ENCODE measurements around the gene PUM2. TPM values are rescaled to one million over a fixed set of nuclear protein-coding genes. Genes with fewer than 3 reads are reported as not detected.
"Not testable (repeated sequence)": the region's sequence is repeated elsewhere in the genome, so short reads cannot be mapped to it uniquely, and the experiment has no call there.

The PUM2 gene, protein sequence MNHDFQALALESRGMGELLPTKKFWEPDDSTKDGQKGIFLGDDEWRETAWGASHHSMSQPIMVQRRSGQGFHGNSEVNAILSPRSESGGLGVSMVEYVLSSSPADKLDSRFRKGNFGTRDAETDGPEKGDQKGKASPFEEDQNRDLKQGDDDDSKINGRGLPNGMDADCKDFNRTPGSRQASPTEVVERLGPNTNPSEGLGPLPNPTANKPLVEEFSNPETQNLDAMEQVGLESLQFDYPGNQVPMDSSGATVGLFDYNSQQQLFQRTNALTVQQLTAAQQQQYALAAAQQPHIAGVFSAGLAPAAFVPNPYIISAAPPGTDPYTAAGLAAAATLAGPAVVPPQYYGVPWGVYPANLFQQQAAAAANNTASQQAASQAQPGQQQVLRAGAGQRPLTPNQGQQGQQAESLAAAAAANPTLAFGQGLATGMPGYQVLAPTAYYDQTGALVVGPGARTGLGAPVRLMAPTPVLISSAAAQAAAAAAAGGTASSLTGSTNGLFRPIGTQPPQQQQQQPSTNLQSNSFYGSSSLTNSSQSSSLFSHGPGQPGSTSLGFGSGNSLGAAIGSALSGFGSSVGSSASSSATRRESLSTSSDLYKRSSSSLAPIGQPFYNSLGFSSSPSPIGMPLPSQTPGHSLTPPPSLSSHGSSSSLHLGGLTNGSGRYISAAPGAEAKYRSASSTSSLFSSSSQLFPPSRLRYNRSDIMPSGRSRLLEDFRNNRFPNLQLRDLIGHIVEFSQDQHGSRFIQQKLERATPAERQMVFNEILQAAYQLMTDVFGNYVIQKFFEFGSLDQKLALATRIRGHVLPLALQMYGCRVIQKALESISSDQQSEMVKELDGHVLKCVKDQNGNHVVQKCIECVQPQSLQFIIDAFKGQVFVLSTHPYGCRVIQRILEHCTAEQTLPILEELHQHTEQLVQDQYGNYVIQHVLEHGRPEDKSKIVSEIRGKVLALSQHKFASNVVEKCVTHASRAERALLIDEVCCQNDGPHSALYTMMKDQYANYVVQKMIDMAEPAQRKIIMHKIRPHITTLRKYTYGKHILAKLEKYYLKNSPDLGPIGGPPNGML
- total RNA-seq (2014; rRNA removed; shearing (Covaris generic)) = 25.7 and 50.5 TPM in 2 replicates

GRCh38 chr2:20350753-20351554 is at the start of gene PUM2:
TSS of gene PUM2 (minus strand) at chr2:20350844. CDS start at chr2:20327360, 23,484 bp downstream.
- DNase-seq (ENCODE audit: low read depth) = peak; percentile 99

GRCh38 chr2:20400306-20400705 is 49.7 kb upstream of the PUM2 start:
- DNase-seq (ENCODE audit: low read depth) = no peak

DNA sequence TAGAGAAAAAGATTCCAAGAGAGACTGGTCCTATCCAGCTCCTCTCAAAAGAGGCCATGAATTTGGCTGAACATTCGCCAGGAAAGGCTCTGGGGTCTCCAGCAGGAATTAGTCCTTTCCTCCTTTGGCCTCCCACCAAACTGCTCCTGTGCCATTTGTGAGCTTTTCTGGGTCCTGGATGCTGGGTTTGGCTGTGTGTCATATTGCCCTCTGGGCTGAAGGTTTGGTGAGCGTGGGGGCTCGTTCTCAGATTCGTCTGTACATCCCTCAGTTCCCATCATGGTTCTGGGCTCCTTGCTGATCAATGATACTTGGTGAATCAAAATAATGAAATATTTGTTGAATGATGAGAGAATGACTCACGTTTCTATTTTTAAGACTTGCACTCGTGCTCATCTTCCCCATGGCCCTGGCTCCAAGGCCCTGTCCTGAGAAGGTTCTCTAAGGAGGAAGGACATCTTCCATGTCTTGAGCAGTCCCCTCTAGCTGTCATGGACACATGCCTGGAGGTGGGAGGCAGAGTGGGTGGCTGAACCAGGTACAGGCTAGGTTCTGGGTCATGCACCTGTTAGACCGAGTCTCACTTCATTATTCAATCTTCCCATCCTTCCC is 48.4 kb upstream of the PUM2 start:
- no peak for DNase-seq (ENCODE audit: low read depth)

DNA sequence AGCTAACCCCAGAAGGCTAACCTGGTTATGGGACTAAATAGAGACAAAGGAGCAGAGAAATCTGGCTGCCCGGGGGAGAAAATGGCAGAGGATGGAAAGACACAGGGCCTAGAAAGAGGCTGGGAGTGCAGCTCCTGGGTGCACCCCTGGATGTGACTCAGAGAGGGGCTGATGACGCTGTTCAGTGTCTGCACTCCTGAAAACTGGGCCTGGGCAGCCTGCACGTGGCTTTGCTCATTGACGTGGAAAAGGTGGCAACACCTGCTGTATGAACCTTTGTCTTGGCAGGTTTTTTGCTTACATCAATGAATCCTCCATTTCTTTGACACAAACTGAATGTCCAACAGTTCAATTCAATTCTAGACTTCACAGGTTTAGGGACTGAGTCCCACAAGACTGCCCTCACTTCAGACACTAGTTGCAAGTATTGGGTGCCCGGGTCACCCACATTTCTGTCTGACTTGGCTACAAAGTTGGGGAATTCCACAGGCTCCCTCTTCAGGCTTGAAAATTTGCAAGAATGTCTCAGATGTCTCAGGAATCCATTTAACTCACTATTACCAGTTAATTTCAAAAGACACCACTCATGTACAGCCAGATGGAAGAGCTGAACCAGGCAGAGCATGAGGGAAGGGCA is 47.3 kb upstream of the PUM2 start:
- DNase-seq (ENCODE audit: low read depth) = peak; percentile 32

DNA sequence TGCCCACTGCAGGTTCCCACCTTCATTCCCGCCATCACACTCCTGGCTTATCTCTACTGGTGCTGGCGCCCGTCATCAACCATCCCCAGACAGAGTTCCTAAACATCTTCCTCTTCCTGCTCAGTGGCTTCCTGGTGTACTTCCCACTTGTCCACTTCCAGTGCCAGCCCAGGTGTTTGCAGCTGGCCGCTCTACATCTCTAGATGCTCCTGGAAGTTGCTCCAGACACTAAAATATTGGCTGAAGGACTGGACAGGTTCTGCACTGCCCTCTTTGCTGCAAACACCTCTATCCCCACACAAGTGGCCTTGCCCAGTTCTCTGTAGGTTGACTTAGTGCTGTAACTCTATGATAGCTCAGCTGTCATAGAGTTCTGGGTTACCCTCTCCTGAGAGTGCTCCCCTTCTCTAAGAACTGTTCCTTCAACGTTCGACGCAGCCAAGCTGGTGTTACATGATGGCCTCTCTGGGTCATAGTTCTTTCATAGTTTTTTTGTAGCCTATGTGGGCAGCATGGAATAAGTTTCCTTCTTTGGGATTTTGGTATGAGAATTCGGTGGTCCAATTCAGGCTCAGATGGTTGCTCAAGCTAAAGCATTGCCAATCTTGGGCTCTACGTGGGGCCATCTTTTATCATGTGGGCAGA is 45.8 kb upstream of the PUM2 start:
- DNase-seq (ENCODE audit: low read depth) = no peak

DNA sequence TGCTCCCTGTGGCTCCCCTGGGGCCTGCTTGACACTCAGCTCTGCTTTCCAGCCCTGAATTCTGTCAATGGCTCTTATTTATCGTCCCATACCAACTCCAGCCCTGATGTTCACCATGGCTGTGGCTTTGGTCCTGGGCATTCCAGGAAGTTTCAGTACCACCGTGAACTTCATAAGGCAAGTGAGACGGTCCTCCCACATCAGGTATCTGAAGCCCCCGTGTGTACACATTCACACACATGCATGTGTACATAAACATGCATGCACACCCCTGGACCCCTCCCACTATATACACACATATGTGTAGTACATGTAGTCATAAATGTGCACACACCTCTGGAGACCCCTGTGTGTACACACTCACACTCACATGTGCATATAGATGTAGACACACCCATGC is 43.3 kb upstream of the PUM2 start:
- no peak for DNase-seq (ENCODE audit: low read depth)

DNA sequence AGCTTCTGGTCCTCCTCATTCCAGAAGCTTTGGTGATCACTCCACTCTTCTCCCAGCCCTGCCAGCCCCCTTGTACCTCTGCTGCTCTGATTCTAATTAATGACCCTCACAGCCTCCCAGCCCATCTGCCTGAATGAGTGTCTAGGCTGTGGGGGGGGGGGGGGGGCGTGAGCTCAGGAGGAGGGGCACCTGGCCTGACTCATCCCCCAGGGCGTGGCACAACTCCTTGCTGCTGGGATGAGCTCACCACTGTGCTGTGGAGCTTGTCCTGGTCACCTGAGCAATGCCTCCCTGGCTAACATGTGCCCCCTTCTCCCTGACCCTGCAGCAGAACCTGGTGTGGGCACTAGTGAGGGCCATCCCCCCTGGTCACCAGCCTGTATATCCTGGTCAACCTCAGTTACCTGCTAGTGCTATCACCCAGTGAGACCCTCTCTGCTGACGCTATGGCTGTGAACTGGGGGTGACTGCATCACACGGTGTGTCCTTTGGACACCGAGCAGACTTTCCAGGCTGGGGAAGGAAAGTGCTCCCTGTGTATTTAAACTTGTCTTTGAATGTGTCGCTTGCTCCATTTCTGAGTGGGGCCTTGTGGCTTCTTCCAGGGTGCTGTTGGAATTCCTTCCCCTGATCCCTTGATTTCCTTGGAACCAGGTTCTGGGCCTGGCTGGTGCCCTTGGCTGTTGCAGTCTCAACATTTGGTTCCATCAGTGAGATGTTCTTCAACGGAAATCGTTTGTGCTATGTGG is 41.5 kb upstream of the PUM2 start:
- DNase-seq (ENCODE audit: low read depth) = peak; percentile 66

GRCh38 chr2:20390524-20391123 is 40.0 kb upstream of the PUM2 start:
- no peak for DNase-seq (ENCODE audit: low read depth)

GRCh38 chr2:20384953-20385352 is 34.3 kb upstream of the PUM2 start:
- no peak for DNase-seq (ENCODE audit: low read depth)

DNA sequence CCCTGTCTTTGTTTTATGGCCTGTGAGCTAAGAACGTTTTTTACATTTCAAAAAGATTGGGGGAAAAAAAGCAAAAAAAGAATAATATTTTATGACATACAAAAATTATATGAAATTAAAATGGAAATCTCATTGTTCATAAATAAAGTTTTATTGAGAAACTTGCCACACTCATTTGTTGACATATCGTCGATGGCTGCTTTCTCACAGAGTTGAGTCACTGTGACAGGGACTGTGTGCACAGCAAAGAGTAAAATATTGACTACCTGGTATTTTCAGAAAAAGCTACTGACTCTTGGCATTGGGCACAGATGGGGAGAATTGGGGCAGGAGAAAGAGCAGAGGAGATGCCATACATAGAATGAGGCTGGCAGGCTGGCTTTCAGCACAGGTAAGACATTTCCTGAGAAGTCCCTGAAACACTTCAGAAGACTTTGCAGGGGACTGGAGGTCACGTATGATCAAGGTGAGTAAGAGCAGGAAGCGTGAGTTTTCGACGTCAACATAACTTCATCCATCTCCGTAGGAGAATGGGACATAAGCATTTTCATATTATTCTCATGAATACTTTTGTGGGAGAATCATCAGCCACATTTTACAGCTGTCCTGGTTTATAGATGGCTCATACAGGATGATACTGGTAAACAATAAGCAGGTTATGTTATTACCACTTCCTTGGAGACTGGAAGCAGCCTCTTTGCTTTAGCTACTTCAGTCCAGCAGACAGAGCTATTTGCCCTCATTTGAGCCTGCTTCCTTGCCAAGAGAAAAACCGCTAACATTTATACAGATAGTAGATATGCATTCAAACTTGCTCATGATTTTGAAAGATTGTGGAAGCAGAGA is 32.5 kb upstream of the PUM2 start:
- peak; percentile 11 for DNase-seq (ENCODE audit: low read depth)

DNA sequence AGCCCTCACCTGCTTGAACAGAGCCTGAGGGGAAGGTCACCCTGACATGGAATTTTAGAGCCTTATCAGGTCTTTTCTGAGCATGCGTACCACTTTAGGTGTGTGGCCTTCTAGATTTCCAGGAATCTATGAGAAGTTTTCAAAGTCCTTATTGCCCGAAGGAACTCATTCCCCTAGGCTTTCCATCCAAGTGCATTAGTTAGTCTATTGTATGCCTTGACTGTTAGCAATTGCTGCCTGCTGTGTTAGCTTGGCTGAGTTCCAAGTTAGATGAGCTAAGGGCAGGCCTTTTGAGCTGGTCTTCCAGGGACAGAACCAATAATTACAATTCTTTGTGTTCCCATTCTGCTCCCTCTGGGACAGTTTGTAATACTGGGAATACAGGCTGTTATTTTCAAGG is 30.8 kb upstream of the PUM2 start:
- peak; percentile 35 for DNase-seq (ENCODE audit: low read depth)

DNA sequence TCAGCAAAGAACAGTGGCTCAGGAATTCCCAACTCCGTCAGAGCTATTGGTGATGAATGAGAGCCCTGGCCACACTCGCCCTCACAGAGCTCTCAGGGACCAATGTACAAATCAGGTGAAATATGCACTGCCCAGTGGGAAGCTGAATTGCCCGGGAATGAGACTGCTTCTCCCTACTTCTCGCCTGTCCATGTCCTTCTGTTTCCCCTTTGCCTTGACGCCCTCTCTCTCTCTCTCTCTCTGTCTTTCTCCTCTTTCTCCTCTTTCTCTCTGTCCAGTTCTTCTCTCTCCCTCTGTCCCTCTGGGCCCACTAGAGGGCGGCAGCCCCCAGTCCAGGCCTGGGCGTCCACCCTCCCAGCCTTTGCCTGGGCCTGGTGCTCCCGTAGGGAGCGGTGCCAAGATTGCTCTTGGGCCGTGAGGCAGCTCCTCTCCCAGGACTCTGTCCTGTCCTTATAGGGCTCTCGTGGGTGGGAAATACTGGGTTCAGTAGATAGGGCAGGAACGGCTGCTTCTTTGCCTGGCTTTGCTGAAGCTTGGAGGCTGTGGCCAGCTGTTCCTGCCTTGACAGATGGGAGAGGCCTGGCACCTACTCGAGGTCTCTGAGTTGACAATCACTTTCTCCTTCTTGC is 28.4 kb upstream of the PUM2 start:
- peak; percentile 85 for DNase-seq (ENCODE audit: low read depth)

DNA sequence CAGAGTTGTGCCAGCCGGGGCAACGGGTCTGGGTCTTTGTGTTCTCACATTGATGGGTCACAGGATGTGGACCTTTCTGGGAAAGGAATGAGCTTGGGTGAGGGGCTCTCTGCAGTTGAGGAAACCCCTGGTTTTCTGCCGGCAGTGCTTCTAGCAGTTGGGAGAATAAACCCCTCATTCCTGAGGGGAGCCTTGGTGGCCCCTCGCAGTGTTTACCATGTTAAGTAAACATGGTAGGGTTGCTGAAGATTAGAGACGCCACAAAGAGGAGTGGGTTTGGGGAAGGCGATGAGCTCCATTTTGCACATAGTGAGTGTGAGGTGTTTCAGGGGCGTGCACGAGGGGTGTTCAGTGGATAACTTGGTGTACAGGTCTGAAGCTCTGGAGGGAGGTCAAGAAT is 27.7 kb upstream of the PUM2 start:
- DNase-seq (ENCODE audit: low read depth) = no peak

- no peak for DNase-seq (ENCODE audit: low read depth)
Observed at GRCh38 chr2:20377741-20378140, 27.1 kb upstream of the PUM2 start.

DNA sequence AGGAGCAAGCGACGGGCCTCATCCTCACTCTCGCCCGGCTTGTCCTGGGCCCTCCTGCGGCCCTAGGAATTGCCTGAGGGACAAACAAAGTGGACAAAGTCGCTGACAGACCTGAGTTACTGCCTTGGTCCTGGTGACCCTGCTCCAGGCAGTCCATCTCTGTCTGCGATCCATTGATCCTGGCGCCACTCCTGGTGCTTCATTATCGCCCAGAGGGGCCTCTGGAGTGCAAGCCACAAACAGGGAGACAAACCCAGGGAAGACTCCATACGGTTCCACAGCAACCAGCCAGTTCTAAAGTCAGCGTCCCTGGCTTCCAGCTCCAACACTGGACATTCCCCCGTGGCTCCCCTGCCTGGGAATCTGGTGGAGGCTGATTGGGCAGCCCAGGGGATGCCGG is 24.3 kb upstream of the PUM2 start:
- DNase-seq (ENCODE audit: low read depth) = not testable (repeated sequence)

- DNase-seq (ENCODE audit: low read depth) = no peak
Observed at GRCh38 chr2:20372896-20373640, 22.4 kb upstream of the PUM2 start.
